ENCODE measurements around the gene MYBL2. TPM values are rescaled to one million over a fixed set of nuclear protein-coding genes. Genes with fewer than 3 reads are reported as not detected.

The MYBL2 gene
- polyA plus RNA-seq, 3 donors: 0.08 to 0.10 TPM; not detected in 1

DNA sequence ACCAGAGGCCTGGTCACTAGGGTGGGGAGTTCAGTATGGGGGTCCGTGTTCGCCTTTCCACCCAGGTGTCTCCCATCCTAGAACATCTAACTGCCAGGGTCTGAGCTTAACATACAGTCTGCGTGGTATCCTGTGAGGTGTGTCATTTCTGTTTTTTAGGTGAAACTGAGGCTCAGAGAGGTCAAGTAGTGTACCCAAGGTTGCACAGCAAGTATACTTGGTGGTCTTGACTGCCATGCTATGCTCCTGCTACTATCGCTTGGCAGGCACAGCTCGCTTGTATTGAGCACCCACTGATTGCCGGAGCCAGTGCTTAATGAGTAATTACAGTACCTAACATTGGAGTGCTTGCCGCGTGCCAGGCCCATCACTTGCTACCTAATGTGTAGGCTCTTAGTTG, 33.7 kb downstream of the MYBL2 start:
- H3K9me3 ChIP-seq (replicated peaks in 1 of 2; ENCODE audit: control insufficient read depth in 1 of 2, insufficient read depth in 1 of 2, low read length in 2 of 2): no peaks in the 10 kb centered on the region
- no peaks in the 10 kb centered on the region for H3K27me3 ChIP-seq (ENCODE audit: control insufficient read depth in 2 of 2, insufficient read depth in 2 of 2, low read length in 2 of 2)
- intact Hi-C loops (cut with micrococcal nuclease): no loop called here
- no peaks in the 10 kb centered on the region for H3K79me2 ChIP-seq (ENCODE audit: insufficient read depth, low read length)
- no peaks in the 10 kb centered on the region for H4K20me1 ChIP-seq (ENCODE audit: insufficient read depth, low read length)
- H3K4me3 ChIP-seq (replicated peaks in 1 of 3; ENCODE audit: low read depth in 2 of 3, low read length in 3 of 3): no peak overlapping the region
- Mint-ChIP-seq H3K4me1 (no peaks in the 10 kb centered on the region), H3K4me3 (no peak overlapping the region), H3K27me3 (ENCODE audit: low read depth in 3 of 3) (no peaks in the 10 kb centered on the region), H3K9me3 (no peaks in the 10 kb centered on the region), H3K36me3 (peaks cover 40 to 61% of the 10 kb centered on the region in 2 donors), H3K27ac (no peak overlapping the region)
- TF ChIP-seq CTCF (IDR thresholded peaks at IDR 0.05): no peak
- no peaks in the 10 kb centered on the region for H3K4me1 ChIP-seq (ENCODE audit: control insufficient read depth in 1 of 2, insufficient read depth in 2 of 2, low read length in 2 of 2)
- H3K27ac ChIP-seq (ENCODE audit: low read depth in 1 of 2, low read length in 2 of 2): no peak overlapping the region
- 100% methylated on average over 3 of the region's 8 CpGs for WGBS (ENCODE audit: insufficient coverage)
- H2AFZ ChIP-seq (ENCODE audit: insufficient read depth, low read depth, low read length, poor library complexity, severe bottlenecking): no peak overlapping the region
- peaks cover 16 to 56% of the 10 kb centered on the region in 2 donors for H3K36me3 ChIP-seq (replicated peaks in 1 of 2; ENCODE audit: control insufficient read depth in 1 of 2, insufficient read depth in 2 of 2, low read length in 2 of 2)
- DNase-seq: no peak
- H3K4me2 ChIP-seq (replicated peaks; ENCODE audit: extremely low read depth, low read length, poor library complexity, severe bottlenecking): no peak overlapping the region
- H3K9ac ChIP-seq (ENCODE audit: insufficient read depth, low read length, poor library complexity, severe bottlenecking): no peak overlapping the region

GRCh38 chr20:43702502-43702901, 35.6 kb downstream of the MYBL2 start:
- H3K27ac ChIP-seq (ENCODE audit: low read depth in 1 of 2, low read length in 2 of 2): no peak overlapping the region
- peaks cover 43 to 55% of the 10 kb centered on the region in 2 donors for H3K36me3 Mint-ChIP-seq
- no peaks in the 10 kb centered on the region for H3K4me1 Mint-ChIP-seq
- no peaks in the 10 kb centered on the region for H3K79me2 ChIP-seq (ENCODE audit: insufficient read depth, low read length)
- H3K4me3 Mint-ChIP-seq: no peak overlapping the region
- H3K4me1 ChIP-seq (ENCODE audit: control insufficient read depth in 1 of 2, insufficient read depth in 2 of 2, low read length in 2 of 2): no peaks in the 10 kb centered on the region
- 96% methylated on average over 14 of the region's 14 CpGs for WGBS (ENCODE audit: insufficient coverage)
- no peak for DNase-seq
- H3K27me3 Mint-ChIP-seq (ENCODE audit: low read depth in 3 of 3): no peaks in the 10 kb centered on the region
- no peaks in the 10 kb centered on the region for H4K20me1 ChIP-seq (ENCODE audit: insufficient read depth, low read length)
- H3K9me3 Mint-ChIP-seq: no peaks in the 10 kb centered on the region
- H3K27ac Mint-ChIP-seq: no peak overlapping the region
- H3K9me3 ChIP-seq (replicated peaks in 1 of 2; ENCODE audit: control insufficient read depth in 1 of 2, insufficient read depth in 1 of 2, low read length in 2 of 2): no peaks in the 10 kb centered on the region
- H3K27me3 ChIP-seq (ENCODE audit: control insufficient read depth in 2 of 2, insufficient read depth in 2 of 2, low read length in 2 of 2): no peaks in the 10 kb centered on the region
- peaks cover 16 to 54% of the 10 kb centered on the region in 2 donors for H3K36me3 ChIP-seq (replicated peaks in 1 of 2; ENCODE audit: control insufficient read depth in 1 of 2, insufficient read depth in 2 of 2, low read length in 2 of 2)
- H3K4me2 ChIP-seq (replicated peaks; ENCODE audit: extremely low read depth, low read length, poor library complexity, severe bottlenecking): no peak overlapping the region
- intact Hi-C loops (cut with micrococcal nuclease): no loop called here
- H3K4me3 ChIP-seq (replicated peaks in 1 of 3; ENCODE audit: low read depth in 2 of 3, low read length in 3 of 3): no peak overlapping the region
- no peak overlapping the region for H3K9ac ChIP-seq (ENCODE audit: insufficient read depth, low read length, poor library complexity, severe bottlenecking)
- H2AFZ ChIP-seq (ENCODE audit: insufficient read depth, low read depth, low read length, poor library complexity, severe bottlenecking): no peak overlapping the region
- TF ChIP-seq CTCF (IDR thresholded peaks at IDR 0.05): no peak

Measured in CD14-positive monocyte (primary cell).